GM15510 (cell line): Measurements from ENCODE around the gene HOXB8.

ENCODE experiments used
- POLR2A ChIP-seq: IDR thresholded peaks from 3 replicates; pipeline ENCODE4 v1.6.1; 2011; ENCODE audit warnings: borderline replicate concordance; ENCODE audit not compliant: insufficient read length; ENCODE audit errors: extremely low read depth

The HOXB8 gene

GRCh38 chr17:48630009-48630924 lies 15.2 kb upstream of the HOXB8 start:
- TF ChIP-seq POLR2A = no peak

DNA sequence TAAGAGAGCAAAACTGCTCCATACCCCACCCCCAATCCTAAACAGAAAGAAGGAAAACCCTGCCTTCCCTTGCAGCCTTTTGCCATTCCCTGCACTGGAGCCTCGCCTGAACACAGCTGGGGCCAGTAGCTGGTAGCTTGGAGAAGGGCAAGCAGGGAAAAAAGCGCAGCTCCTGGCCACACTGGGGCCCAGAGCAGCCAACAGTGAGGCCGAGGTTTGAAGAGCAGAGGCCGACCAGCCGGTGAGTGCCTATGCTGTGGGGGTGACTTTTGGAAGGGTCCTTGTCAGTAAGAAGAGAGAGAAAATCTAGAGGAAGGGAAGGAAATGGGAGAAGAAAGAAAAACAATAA lies 14.3 kb upstream of the HOXB8 start:
- TF ChIP-seq POLR2A = no peak

- TF ChIP-seq POLR2A = no peak
Measured at GRCh38 chr17:48628649-48629410, 13.7 kb upstream of the HOXB8 start.

DNA sequence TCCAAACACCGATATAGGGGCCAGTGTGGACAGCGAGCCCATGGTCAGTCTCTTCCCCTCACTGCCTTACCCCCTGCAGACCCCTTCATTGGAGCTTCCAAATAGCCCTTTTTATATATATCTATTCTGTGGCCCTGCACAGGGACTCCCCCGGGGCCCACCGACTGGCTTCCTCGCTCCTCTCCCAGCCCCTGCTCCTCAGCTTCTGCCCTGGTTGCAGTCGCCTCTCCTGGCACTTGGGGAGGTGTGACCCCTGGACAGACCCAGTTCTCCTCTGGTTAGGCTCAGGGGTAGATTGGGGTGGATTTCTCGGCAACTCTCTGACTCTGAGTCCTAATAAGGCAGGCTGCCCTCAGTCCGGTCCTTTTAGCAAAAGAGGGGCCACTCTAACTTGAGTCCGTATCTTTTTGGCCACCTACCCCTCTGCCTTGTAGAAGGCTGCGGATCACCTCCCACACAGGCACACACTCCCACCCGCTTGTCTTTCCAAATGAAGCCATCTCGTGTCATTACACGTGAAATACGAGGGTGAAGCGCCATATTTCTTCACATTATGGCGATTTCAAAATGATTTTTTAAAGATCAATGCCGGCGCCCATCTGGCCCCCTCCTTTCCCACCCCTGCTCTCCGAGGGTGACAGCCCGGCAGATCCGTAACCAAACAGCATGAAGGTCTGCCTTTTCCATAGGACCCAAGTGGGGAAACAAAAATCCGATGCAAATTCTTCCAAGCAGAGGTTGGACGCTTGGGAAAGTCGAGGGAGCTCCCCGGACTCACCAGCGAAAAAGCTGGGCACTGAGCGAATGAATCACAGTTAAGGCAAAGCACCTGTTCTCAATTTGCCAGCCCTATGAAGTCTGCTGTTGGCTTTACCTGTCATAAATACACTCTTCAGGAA lies 12.8 kb upstream of the HOXB8 start:
- TF ChIP-seq POLR2A = no peak

- no peak for TF ChIP-seq POLR2A
Measured at GRCh38 chr17:48627118-48627597, 12.1 kb upstream of the HOXB8 start.

- no peak for TF ChIP-seq POLR2A
Measured at GRCh38 chr17:48626245-48627117, 11.4 kb upstream of the HOXB8 start, which contains the start of gene HOXB9. TSS of gene HOXB9 (minus strand) at chr17:48626358. CDS start at chr17:48626269, 89 bp downstream.

DNA sequence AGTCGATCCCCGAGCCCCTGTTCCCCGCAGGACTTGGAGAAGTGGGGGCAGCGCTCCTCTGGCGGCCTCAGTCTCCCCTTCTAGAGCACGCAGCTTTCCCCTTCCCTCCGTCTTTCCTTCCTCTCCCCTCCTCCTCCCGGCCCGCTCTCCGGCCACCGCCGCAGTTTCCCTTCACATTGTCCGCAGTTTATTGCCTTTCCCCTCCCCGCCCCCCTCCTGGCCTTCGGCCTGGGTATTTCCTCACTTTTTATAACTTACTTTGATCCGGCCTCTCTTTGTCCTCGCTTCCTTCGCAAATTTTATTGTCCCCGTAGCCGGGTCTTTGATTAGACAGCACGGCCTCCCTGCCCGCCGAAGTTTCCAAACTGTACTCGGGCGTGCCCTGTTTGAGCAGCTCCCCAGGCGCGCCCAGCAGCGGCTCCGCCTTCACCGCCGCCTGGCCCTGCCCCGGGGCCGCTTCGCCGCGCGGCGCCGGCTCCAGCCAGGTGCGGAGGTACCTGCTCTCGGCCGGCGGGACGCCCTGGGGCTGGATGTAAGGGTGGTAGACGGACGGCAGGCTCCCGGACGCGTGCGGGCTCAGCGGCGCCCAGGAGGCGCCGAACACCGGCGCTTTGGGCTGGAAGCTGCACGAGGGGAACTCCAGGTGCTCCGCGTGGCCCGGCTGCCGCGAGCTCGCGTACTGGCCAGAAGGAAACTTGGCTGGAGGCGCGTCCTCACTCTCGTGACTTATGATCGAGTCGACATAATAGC lies 10.6 kb upstream of the HOXB8 start:
- TF ChIP-seq POLR2A = no peak

GRCh38 chr17:48624544-48625494 lies 9.7 kb upstream of the HOXB8 start:
- TF ChIP-seq POLR2A = no peak

DNA sequence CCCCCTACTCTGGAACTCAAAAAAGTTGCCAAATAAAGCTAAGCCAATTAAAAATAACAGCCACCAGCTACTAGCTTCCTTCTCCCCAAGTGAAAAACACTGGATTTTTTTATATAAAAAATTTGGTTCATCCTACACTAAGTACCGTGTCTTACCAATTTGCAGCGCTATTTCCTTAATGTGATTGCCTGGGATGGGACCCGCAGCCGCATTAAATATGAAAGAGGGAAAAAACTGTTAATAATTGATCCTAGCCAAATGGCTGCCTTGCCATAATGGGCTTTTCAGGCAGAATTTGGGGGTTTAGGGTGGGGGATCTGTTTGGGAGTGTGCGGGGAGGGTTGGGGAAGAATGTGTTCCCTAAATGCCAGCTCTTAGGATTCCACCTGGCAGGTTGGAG lies 9.0 kb upstream of the HOXB8 start:
- TF ChIP-seq POLR2A = no peak

DNA sequence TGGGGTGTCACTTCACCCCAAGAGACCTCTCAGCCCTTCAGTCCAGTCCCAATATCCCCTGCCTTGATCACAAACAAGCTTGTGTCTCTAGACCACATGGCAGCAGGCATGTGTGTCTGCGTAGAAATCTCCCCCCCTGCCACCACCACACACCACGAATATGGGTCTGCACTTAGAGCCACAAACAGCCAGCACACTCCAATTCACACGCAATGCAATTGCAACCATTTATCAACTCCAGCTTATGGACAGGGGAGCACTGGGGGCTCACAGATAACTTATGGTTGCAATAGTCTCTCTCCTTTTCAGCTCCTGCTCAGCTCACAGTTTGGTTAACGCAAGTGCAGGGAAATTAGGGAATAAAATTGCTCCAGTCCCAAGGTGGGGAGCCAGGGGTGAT lies 8.5 kb upstream of the HOXB8 start:
- TF ChIP-seq POLR2A = no peak

DNA sequence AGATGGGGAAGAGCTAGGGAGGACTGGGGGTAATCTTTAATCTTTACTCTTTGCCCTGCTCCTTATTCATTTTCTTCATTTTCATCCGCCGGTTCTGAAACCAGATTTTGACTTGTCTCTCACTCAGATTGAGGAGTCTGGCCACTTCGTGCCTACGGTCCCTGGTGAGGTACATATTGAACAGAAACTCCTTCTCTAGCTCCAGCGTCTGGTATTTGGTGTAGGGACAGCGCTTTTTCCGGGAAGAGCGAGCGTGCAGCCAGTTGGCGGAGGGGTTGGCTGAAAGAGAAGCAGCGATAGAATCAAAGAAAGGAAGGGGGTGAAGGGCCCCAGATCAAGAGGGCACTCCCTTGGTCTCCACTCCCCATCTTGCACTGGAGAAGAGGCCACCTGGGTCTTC lies 7.8 kb upstream of the HOXB8 start:
- no peak for TF ChIP-seq POLR2A
